Duodenal mucosa (tissue), 2 donors: Measurements from ENCODE around the gene TWF2.

Experiments used
- H3K27ac ChIP-seq: one replicate; pipeline ENCODE4 v1.7.0; 2013; ENCODE audit warnings: low read depth, low read length
- H3K27me3 ChIP-seq, 2 donors: one replicate each; pipeline ENCODE4 v1.7.0; 2013; ENCODE audit warnings: low read length in 2 of 2, control low read depth in 1 of 2; ENCODE audit not compliant: insufficient read depth in 2 of 2, control insufficient read depth in 1 of 2
- H3K36me3 ChIP-seq, 2 donors: one replicate each; pipeline ENCODE4 v1.7.0; 2013; ENCODE audit warnings: low read length in 2 of 2, control low read depth in 1 of 2; ENCODE audit not compliant: insufficient read depth in 2 of 2, control insufficient read depth in 1 of 2
- H3K4me1 ChIP-seq, 2 donors: one replicate each; pipeline ENCODE4 v1.7.0; 2013; ENCODE audit warnings: low read length in 2 of 2, control low read depth in 1 of 2; ENCODE audit not compliant: insufficient read depth in 2 of 2, control insufficient read depth in 1 of 2
- H3K4me3 ChIP-seq, 2 donors: one replicate each; pipeline ENCODE4 v1.7.0; 2013; ENCODE audit warnings: low read length in 2 of 2, low read depth in 1 of 2
- H3K9ac ChIP-seq, 2 donors: one replicate each; pipeline ENCODE4 v1.7.0; 2013; ENCODE audit warnings: low read length in 2 of 2, low read depth in 1 of 2
- H3K9me3 ChIP-seq, 2 donors: one replicate each; pipeline ENCODE4 v1.7.0; 2013; ENCODE audit warnings: low read length in 2 of 2, control low read depth in 1 of 2; ENCODE audit not compliant: control insufficient read depth in 1 of 2

TWF2 gene

GRCh38 chr3:52232279-52233107 is 6.5 kb downstream of the TWF2 start:
- no peaks in the 10 kb centered on the region for H3K27me3 ChIP-seq
- H3K9ac ChIP-seq, result no peak overlapping the region
- H3K4me3 ChIP-seq, result no peak overlapping the region
- no peaks in the 10 kb centered on the region for H3K9me3 ChIP-seq
- peaks cover 28 to 57% of the 10 kb centered on the region in 2 donors for H3K36me3 ChIP-seq
- H3K27ac ChIP-seq, result no peak overlapping the region
- H3K4me1 ChIP-seq, result peaks cover 10 to 16% of the 10 kb centered on the region in 2 donors

- peaks cover 3 to 10% of the 10 kb centered on the region in 2 donors for H3K4me1 ChIP-seq
- no peak overlapping the region for H3K4me3 ChIP-seq
- H3K9ac ChIP-seq, result no peak overlapping the region
- peaks cover 28 to 57% of the 10 kb centered on the region in 2 donors for H3K36me3 ChIP-seq
- H3K9me3 ChIP-seq, result no peaks in the 10 kb centered on the region
- no peak overlapping the region for H3K27ac ChIP-seq
- H3K27me3 ChIP-seq, result no peaks in the 10 kb centered on the region
Measured at GRCh38 chr3:52231502-52232278, 7.3 kb downstream of the TWF2 start.

- Histone ChIP-seq H3K9ac (no peak overlapping the region), H3K4me1 (peaks cover 5% of the 10 kb centered on the region in 2 donors), H3K4me3 (no peak overlapping the region), H3K27me3 (no peaks in the 10 kb centered on the region), H3K9me3 (no peaks in the 10 kb centered on the region), H3K36me3 (peaks cover 28 to 57% of the 10 kb centered on the region in 2 donors), H3K27ac (no peak overlapping the region)
Measured at GRCh38 chr3:52230889-52231499, 8.0 kb downstream of the TWF2 start.

- Histone ChIP-seq H3K36me3 (peaks cover 26 to 55% of the 10 kb centered on the region in 2 donors), H3K9me3 (no peaks in the 10 kb centered on the region), H3K9ac (no peak overlapping the region), H3K27ac (no peak overlapping the region), H3K4me3 (no peak overlapping the region), H3K27me3 (no peaks in the 10 kb centered on the region), H3K4me1 (peaks cover 6 to 8% of the 10 kb centered on the region in 2 donors)
Measured at GRCh38 chr3:52230461-52230860, 8.5 kb downstream of the TWF2 start.

- Histone ChIP-seq H3K9ac (no peak overlapping the region), H3K27me3 (no peaks in the 10 kb centered on the region), H3K36me3 (peaks cover 24 to 48% of the 10 kb centered on the region in 2 donors), H3K9me3 (no peaks in the 10 kb centered on the region), H3K4me3 (no peak overlapping the region), H3K4me1 (peaks cover 6 to 8% of the 10 kb centered on the region in 2 donors), H3K27ac (no peak overlapping the region)
Measured at GRCh38 chr3:52229656-52230055, 9.3 kb downstream of the TWF2 start.

- Histone ChIP-seq H3K27me3 (no peaks in the 10 kb centered on the region), H3K27ac (no peak overlapping the region), H3K9ac (no peak overlapping the region), H3K9me3 (no peaks in the 10 kb centered on the region), H3K36me3 (peaks cover 24 to 41% of the 10 kb centered on the region in 2 donors), H3K4me3 (no peak overlapping the region), H3K4me1 (peaks cover 6 to 8% of the 10 kb centered on the region in 2 donors)
Measured at GRCh38 chr3:52228751-52229291, 10.1 kb downstream of the TWF2 start.

GRCh38 chr3:52228266-52228665 is 10.7 kb downstream of the TWF2 start:
- Histone ChIP-seq H3K27me3 (no peaks in the 10 kb centered on the region), H3K4me3 (no peak overlapping the region), H3K27ac (no peak overlapping the region), H3K9ac (no peak overlapping the region), H3K36me3 (peaks cover 24 to 41% of the 10 kb centered on the region in 2 donors), H3K9me3 (no peaks in the 10 kb centered on the region), H3K4me1 (peaks cover 6 to 8% of the 10 kb centered on the region in 2 donors)

GRCh38 chr3:52227766-52228165 is 11.2 kb downstream of the TWF2 start:
- Histone ChIP-seq H3K4me1 (peaks cover 6 to 8% of the 10 kb centered on the region in 2 donors), H3K27ac (no peak overlapping the region), H3K9me3 (no peaks in the 10 kb centered on the region), H3K36me3 (peaks cover 24 to 38% of the 10 kb centered on the region in 2 donors), H3K4me3 (no peak overlapping the region), H3K27me3 (no peaks in the 10 kb centered on the region), H3K9ac (no peak overlapping the region)

- Histone ChIP-seq H3K36me3 (peaks cover 24 to 33% of the 10 kb centered on the region in 2 donors), H3K4me1 (peaks cover 6 to 13% of the 10 kb centered on the region in 2 donors), H3K27ac (no peak overlapping the region), H3K4me3 (no peak overlapping the region), H3K9ac (no peak overlapping the region), H3K27me3 (no peaks in the 10 kb centered on the region), H3K9me3 (no peaks in the 10 kb centered on the region)
Measured at GRCh38 chr3:52227117-52227516, 11.8 kb downstream of the TWF2 start.
